ENCODE results near the gene C1orf167. TPM values are rescaled to one million over a fixed set of nuclear protein-coding genes. Genes with fewer than 3 reads are reported as not detected.

C1orf167 gene
- total and polyA plus RNA-seq, 2 of the 8 experiments (the other 6 are each of a cell fraction or from before 2014, with no cell fraction given): 0.70 to 1.3 TPM

DNA sequence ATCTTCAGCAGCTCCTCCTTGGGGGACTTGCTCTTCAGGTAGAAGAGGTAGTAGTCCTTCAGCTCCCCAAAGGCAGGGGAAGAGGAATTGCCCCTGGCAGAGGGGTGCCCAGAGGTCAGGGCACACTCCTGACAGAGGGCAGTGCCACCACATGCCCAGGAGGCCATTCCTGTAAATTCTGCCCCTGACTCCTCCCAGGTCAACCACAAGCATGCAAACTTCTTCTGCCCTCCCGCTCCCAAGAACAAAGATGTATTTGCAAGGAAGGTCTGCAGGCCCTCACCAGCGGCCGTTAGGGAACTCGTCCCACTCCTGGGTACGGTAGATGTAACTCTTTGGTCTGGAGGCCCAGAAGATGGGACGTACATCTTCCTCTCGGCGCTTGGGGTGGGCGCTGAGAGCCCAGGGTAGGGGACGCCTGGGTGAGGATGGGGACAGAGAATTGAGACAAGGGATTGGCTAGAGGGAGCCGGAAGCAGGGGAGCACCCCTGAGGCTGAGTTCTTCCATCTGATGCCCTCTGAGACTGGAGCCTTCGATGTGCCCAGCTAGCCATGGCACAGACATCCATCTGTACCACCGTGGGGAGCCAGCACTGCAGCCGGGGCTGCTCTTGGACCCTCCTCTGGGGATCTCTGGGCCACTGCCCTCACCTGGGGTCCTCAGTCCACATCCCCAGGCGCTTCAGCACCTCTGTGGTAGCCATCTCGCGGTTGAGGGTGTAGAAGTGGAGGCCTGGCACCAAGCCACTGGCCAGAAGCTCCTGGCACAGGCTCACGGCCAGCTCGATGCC, 32.6 kb downstream of the C1orf167 start (continued):
- TF ChIP-seq CREB1 (IDR thresholded peaks at IDR 0.05): no peak
- no peak for TF ChIP-seq CTBP2 (IDR thresholded peaks at IDR 0.05; ENCODE audit: borderline replicate concordance, insufficient read depth, insufficient read length, low read length)
- no peak for TF ChIP-seq GABPA (IDR thresholded peaks at IDR 0.05; ENCODE audit: borderline replicate concordance, insufficient read depth, low read length)
- TF ChIP-seq ZNF274 (IDR thresholded peaks at IDR 0.05; ENCODE audit: borderline replicate concordance, extremely low read depth, low read length): no peak
- TF ChIP-seq YY1 (IDR thresholded peaks at IDR 0.05; ENCODE audit: low read depth, low read length): no peak
- TF ChIP-seq SUZ12 (IDR thresholded peaks at IDR 0.05; ENCODE audit: low read length): no peak
- TF ChIP-seq CEBPB (IDR thresholded peaks at IDR 0.05; ENCODE audit: low read depth, low read length): no peak
- no peak for TF ChIP-seq TAF7 (optimal IDR thresholded peaks at IDR 0.05; ENCODE audit: borderline replicate concordance, low read depth, low read length)
